Calu3 (cell line): ENCODE data around the gene TMEM121B. TPM values are rescaled to one million over a fixed set of nuclear protein-coding genes. Genes with fewer than 3 reads are reported as not detected.

Experiments
- BruUV-seq: library from RNA; stranded (reverse); fragments of 400-500 nt; replicated peaks from 2 replicates; lab custom pipeline; 2021; lab: Mats Ljungman, UMichigan
- CTCF ChIA-PET: fragments of 300-600 bp; sonication (Branson Sonifier 250); formaldehyde crosslinking; loops from one replicate; lab custom pipeline; 2022; ENCODE audit warnings: antibody characterized with exemption; lab: Charles Lee
- DNase-seq: peaks from one replicate; pipeline ENCODE4 v3.0.0; 2022
- H3K27ac Mint-ChIP-seq: one replicate; pipeline ENCODE4 v1.8.0; 2022; ENCODE audit warnings: mixed read lengths; ENCODE audit not compliant: unreplicated experiment
- H3K27me3 Mint-ChIP-seq: one replicate; pipeline ENCODE4 v1.8.0; 2022; ENCODE audit warnings: mixed read lengths; ENCODE audit not compliant: unreplicated experiment
- H3K36me3 Mint-ChIP-seq: one replicate; pipeline ENCODE4 v1.8.0; 2022; ENCODE audit warnings: mild to moderate bottlenecking, moderate library complexity, mixed read lengths; ENCODE audit not compliant: insufficient read depth, unreplicated experiment
- H3K4me1 Mint-ChIP-seq: one replicate; pipeline ENCODE4 v1.8.0; 2022; ENCODE audit warnings: mild to moderate bottlenecking, low read depth, mixed read lengths; ENCODE audit not compliant: unreplicated experiment
- H3K4me3 Mint-ChIP-seq: one replicate; pipeline ENCODE4 v1.8.0; 2022; ENCODE audit warnings: mild to moderate bottlenecking, low read depth, moderate library complexity, mixed read lengths; ENCODE audit not compliant: unreplicated experiment
- H3K9me3 Mint-ChIP-seq: one replicate; pipeline ENCODE4 v1.8.0; 2022; ENCODE audit warnings: low read depth, mixed read lengths; ENCODE audit not compliant: unreplicated experiment
- CTCF ChIP-seq: fragments of 200-600 bp; IDR thresholded peaks from one replicate; pipeline ENCODE4 v1.8.0; 2022; ENCODE audit warnings: antibody characterized with exemption; ENCODE audit not compliant: unreplicated experiment
- intact Hi-C: fragments of 100-400 bp; cut with micrococcal nuclease; formaldehyde crosslinking; loops from one replicate; pipeline ENCODE4 v1.10.0; 2022; ENCODE audit not compliant: unreplicated experiment
- total RNA-seq: library from RNA; stranded (reverse); gene quantifications from 2 replicates; pipeline ENCODE4 v1.2.3, GENCODE V29; 2022

The TMEM121B gene
- total RNA-seq, 1 experiment from 2014 or later = 0.21 TPM

GRCh38 chr22:17104336-17104935 is 16.7 kb downstream of the TMEM121B start:
- H3K27ac Mint-ChIP-seq = no peak overlapping the region
- no peaks in the 10 kb centered on the region for H3K36me3 Mint-ChIP-seq
- no peaks in the 10 kb centered on the region for H3K27me3 Mint-ChIP-seq
- no peak for TF ChIP-seq CTCF
- intact Hi-C loops = no loop called here
- no peaks in the 10 kb centered on the region for H3K4me1 Mint-ChIP-seq
- no peak for DNase-seq
- CTCF ChIA-PET = no interaction called here
- BruUV-seq = no TSS peak
- no peaks in the 10 kb centered on the region for H3K9me3 Mint-ChIP-seq
- no peak overlapping the region for H3K4me3 Mint-ChIP-seq

- no peaks in the 10 kb centered on the region for H3K27me3 Mint-ChIP-seq
- H3K36me3 Mint-ChIP-seq = no peaks in the 10 kb centered on the region
- no peak for TF ChIP-seq CTCF
- intact Hi-C loops = no loop called here
- H3K9me3 Mint-ChIP-seq = no peaks in the 10 kb centered on the region
- no peaks in the 10 kb centered on the region for H3K4me1 Mint-ChIP-seq
- DNase-seq = no peak
- no peak overlapping the region for H3K4me3 Mint-ChIP-seq
- no peak overlapping the region for H3K27ac Mint-ChIP-seq
- BruUV-seq = no TSS peak
- CTCF ChIA-PET = no interaction called here
Observed at GRCh38 chr22:17103351-17103750, 17.8 kb downstream of the TMEM121B start.

GRCh38 chr22:17102297-17102667 is 18.9 kb downstream of the TMEM121B start:
- H3K27me3 Mint-ChIP-seq = no peaks in the 10 kb centered on the region
- H3K36me3 Mint-ChIP-seq = no peaks in the 10 kb centered on the region
- CTCF ChIA-PET = interaction anchor here (0.7 kb wide), 1 partner anchor 59 kb away, joined by 5 read pairs; no protein-coding TSS in a partner anchor
- H3K27ac Mint-ChIP-seq = no peak overlapping the region
- no peaks in the 10 kb centered on the region for H3K4me1 Mint-ChIP-seq
- no peak for DNase-seq
- H3K9me3 Mint-ChIP-seq = no peaks in the 10 kb centered on the region
- intact Hi-C loops = no loop called here
- TF ChIP-seq CTCF = no peak
- no TSS peak for BruUV-seq
- H3K4me3 Mint-ChIP-seq = no peak overlapping the region

- H3K27ac Mint-ChIP-seq = no peak overlapping the region
- H3K27me3 Mint-ChIP-seq = no peaks in the 10 kb centered on the region
- H3K4me3 Mint-ChIP-seq = no peak overlapping the region
- no TSS peak for BruUV-seq
- H3K4me1 Mint-ChIP-seq = no peaks in the 10 kb centered on the region
- intact Hi-C loops = no loop called here
- CTCF ChIA-PET = interaction anchor here (0.7 kb wide), 1 partner anchor 59 kb away, joined by 5 read pairs; no protein-coding TSS in a partner anchor
- TF ChIP-seq CTCF = no peak
- no peaks in the 10 kb centered on the region for H3K9me3 Mint-ChIP-seq
- H3K36me3 Mint-ChIP-seq = no peaks in the 10 kb centered on the region
- DNase-seq = no peak
Observed at GRCh38 chr22:17101475-17102296, 19.5 kb downstream of the TMEM121B start.
